HEK293 (cell line): ENCODE data around the gene HOXB7.

Experiments used
- CTCF ChIA-PET: fragments of 350-600 bp; formaldehyde crosslinking; extraction: SDS; loops from one replicate; lab custom pipeline; 2021; ENCODE audit warnings: antibody characterized with exemption; lab: Yijun Ruan, JAX
- POLR2A ChIA-PET: fragments of 300-600 bp; formaldehyde crosslinking; extraction: SDS; loops from one replicate; lab custom pipeline; 2020; ENCODE audit warnings: antibody characterized with exemption, inconsistent platforms; lab: Yijun Ruan, JAX
- H3K27ac ChIP-seq: fragments of 200-500 bp; sonication (Bioruptor generic); 2 replicates; pipeline ENCODE4 v1.5.1; 2014; ENCODE audit warnings: low read depth, low read length, control low read depth, inconsistent platforms; ENCODE audit errors: extremely low read depth
- H3K36me3 ChIP-seq, 2 experiments: fragments of 200-500 bp in 1 of 2; sonication (Bioruptor generic) in 1 of 2; 1 replicate in 1 of 2; 2 replicates in 1 of 2; pipeline ENCODE4 v1.5.1; 2014 to 2017; ENCODE audit warnings: inconsistent platforms in 2 of 2, low read length in 2 of 2; ENCODE audit not compliant: control insufficient read depth in 2 of 2, insufficient read depth in 1 of 2
- H3K4me1 ChIP-seq: fragments of 200-500 bp; sonication (Bioruptor generic); 2 replicates; pipeline ENCODE4 v1.5.1; 2014; ENCODE audit warnings: mild to moderate bottlenecking, low read length, inconsistent platforms; ENCODE audit not compliant: control insufficient read depth, insufficient read depth
- H3K4me3 ChIP-seq: 2 replicates; pipeline ENCODE4 v1.5.1; 2011; ENCODE audit warnings: low read depth, mild to moderate bottlenecking, control low read depth, low read length, moderate library complexity
- H3K9me3 ChIP-seq: fragments of 200-500 bp; sonication (Bioruptor generic); 2 replicates; pipeline ENCODE4 v1.5.1; 2014; ENCODE audit warnings: low read depth, low read length, inconsistent platforms; ENCODE audit not compliant: control insufficient read depth, insufficient read depth
- EGR2 ChIP-seq: fragments of 450-650 bp; formaldehyde crosslinking; IDR thresholded peaks from 2 replicates; pipeline ENCODE4 v1.5.1; 2016; ENCODE audit warnings: low read depth, missing biosample characterization, missing genetic modification characterization
- FEZF1 ChIP-seq: fragments of 450-650 bp; formaldehyde crosslinking; IDR thresholded peaks from 2 replicates; pipeline ENCODE4 v1.5.1; 2016; ENCODE audit warnings: missing biosample characterization, missing genetic modification characterization
- GLIS2 ChIP-seq: fragments of 450-650 bp; formaldehyde crosslinking; IDR thresholded peaks from 2 replicates; pipeline ENCODE4 v1.5.1; 2016; ENCODE audit warnings: missing biosample characterization, missing genetic modification characterization
- HOXA7 ChIP-seq: sonication (generic); formaldehyde crosslinking; IDR thresholded peaks from 2 replicates; pipeline ENCODE4 v1.8.1; 2022; ENCODE audit warnings: missing genetic modification reagents, borderline replicate concordance
- PATZ1 ChIP-seq: fragments of 450-650 bp; formaldehyde crosslinking; IDR thresholded peaks from 2 replicates; pipeline ENCODE4 v1.5.1; 2016; ENCODE audit warnings: missing biosample characterization, missing genetic modification characterization
- WT1 ChIP-seq: fragments of 450-650 bp; formaldehyde crosslinking; IDR thresholded peaks from 2 replicates; pipeline ENCODE4 v1.5.1; 2016; ENCODE audit warnings: missing biosample characterization, missing genetic modification characterization
- YY1 ChIP-seq: fragments of 450-650 bp; formaldehyde crosslinking; IDR thresholded peaks from 2 replicates; pipeline ENCODE4 v1.5.1; 2018; ENCODE audit warnings: missing biosample characterization, missing genetic modification characterization
- ZFHX2 ChIP-seq: fragments of 450-650 bp; formaldehyde crosslinking; conservative IDR thresholded peaks from 2 replicates; pipeline ENCODE4 v1.5.1; 2016; ENCODE audit warnings: missing biosample characterization, missing genetic modification characterization
- ZNF140 ChIP-seq: fragments of 450-650 bp; formaldehyde crosslinking; IDR thresholded peaks from 2 replicates; pipeline ENCODE4 v1.5.1; 2016; ENCODE audit warnings: missing biosample characterization, missing genetic modification characterization
- ZNF155 ChIP-seq: fragments of 450-650 bp; formaldehyde crosslinking; IDR thresholded peaks from 2 replicates; pipeline ENCODE4 v1.5.1; 2016; ENCODE audit warnings: missing biosample characterization, missing genetic modification characterization
- ZNF221 ChIP-seq: fragments of 450-650 bp; formaldehyde crosslinking; IDR thresholded peaks from 2 replicates; pipeline ENCODE4 v1.5.1; 2017; ENCODE audit warnings: missing biosample characterization, missing genetic modification characterization, borderline replicate concordance
- ZNF548 ChIP-seq: fragments of 450-650 bp; formaldehyde crosslinking; IDR thresholded peaks from 2 replicates; pipeline ENCODE4 v1.5.1; 2016; ENCODE audit warnings: missing biosample characterization, missing genetic modification characterization
- ZNF555 ChIP-seq: fragments of 450-650 bp; formaldehyde crosslinking; conservative IDR thresholded peaks from 2 replicates; pipeline ENCODE4 v1.5.1; 2017; ENCODE audit warnings: missing biosample characterization, mild to moderate bottlenecking, missing genetic modification characterization, inconsistent platforms
- ZNF596 ChIP-seq: fragments of 450-650 bp; IDR thresholded peaks from 2 replicates; pipeline ENCODE4 v1.5.0; 2018; ENCODE audit warnings: missing biosample characterization, mild to moderate bottlenecking, missing genetic modification characterization, moderate library complexity
- ZNF664 ChIP-seq: fragments of 450-650 bp; formaldehyde crosslinking; IDR thresholded peaks from 2 replicates; pipeline ENCODE4 v1.5.1; 2016; ENCODE audit warnings: missing biosample characterization, missing genetic modification characterization
- ZNF670 ChIP-seq: fragments of 450-650 bp; formaldehyde crosslinking; IDR thresholded peaks from 2 replicates; pipeline ENCODE4 v1.5.1; 2016; ENCODE audit warnings: missing biosample characterization, missing genetic modification characterization, low read depth
- ZNF677 ChIP-seq: fragments of 450-650 bp; IDR thresholded peaks from 2 replicates; pipeline ENCODE4 v1.5.0; 2018; ENCODE audit warnings: missing biosample characterization, mild to moderate bottlenecking, missing genetic modification characterization, moderate library complexity
- ZNF76 ChIP-seq: fragments of 450-650 bp; formaldehyde crosslinking; IDR thresholded peaks from 2 replicates; pipeline ENCODE4; 2016; ENCODE audit warnings: low read depth, missing biosample characterization, missing genetic modification characterization, borderline replicate concordance
- ZNF776 ChIP-seq: fragments of 450-650 bp; formaldehyde crosslinking; IDR thresholded peaks from 2 replicates; pipeline ENCODE4 v1.5.0; 2017; ENCODE audit warnings: missing biosample characterization, missing genetic modification characterization, borderline replicate concordance
- TF ChIP-seq, protein P1 (sequence below): fragments of 450-650 bp; formaldehyde crosslinking; IDR thresholded peaks from 2 replicates; pipeline ENCODE4 v1.5.1; 2016; ENCODE audit warnings: missing biosample characterization, missing genetic modification characterization
- TF ChIP-seq, protein P2 (sequence below): fragments of 450-650 bp; formaldehyde crosslinking; IDR thresholded peaks from 2 replicates; pipeline ENCODE4 v1.5.1; 2016; ENCODE audit warnings: missing biosample characterization, missing genetic modification characterization

Gene HOXB7

GRCh38 chr17:48569674-48570324, 41.0 kb downstream of the HOXB7 start:
- ChIA-PET CTCF (interaction anchor here (0.6 to 1.0 kb wide), 4 partner anchors 9 to 178 kb away, joined by 3 to 6 read pairs (median 3); no protein-coding TSS in a partner anchor), POLR2A (interaction anchor here (0.8 to 1.1 kb wide), 4 partner anchors 13 to 90 kb away, joined by 3 to 5 read pairs (median 4); no protein-coding TSS in a partner anchor)
- peaks cover 98% of the 10 kb centered on the region for H3K4me1 ChIP-seq
- H3K36me3 ChIP-seq, result peaks cover 8 to 53% of the 10 kb centered on the region in 2 experiments
- no peaks in the 10 kb centered on the region for H3K9me3 ChIP-seq
- no peak overlapping the region for H3K4me3 ChIP-seq
- H3K27ac ChIP-seq, result peak overlapping the region; percentile 93
- TF ChIP-seq, protein P1, sequence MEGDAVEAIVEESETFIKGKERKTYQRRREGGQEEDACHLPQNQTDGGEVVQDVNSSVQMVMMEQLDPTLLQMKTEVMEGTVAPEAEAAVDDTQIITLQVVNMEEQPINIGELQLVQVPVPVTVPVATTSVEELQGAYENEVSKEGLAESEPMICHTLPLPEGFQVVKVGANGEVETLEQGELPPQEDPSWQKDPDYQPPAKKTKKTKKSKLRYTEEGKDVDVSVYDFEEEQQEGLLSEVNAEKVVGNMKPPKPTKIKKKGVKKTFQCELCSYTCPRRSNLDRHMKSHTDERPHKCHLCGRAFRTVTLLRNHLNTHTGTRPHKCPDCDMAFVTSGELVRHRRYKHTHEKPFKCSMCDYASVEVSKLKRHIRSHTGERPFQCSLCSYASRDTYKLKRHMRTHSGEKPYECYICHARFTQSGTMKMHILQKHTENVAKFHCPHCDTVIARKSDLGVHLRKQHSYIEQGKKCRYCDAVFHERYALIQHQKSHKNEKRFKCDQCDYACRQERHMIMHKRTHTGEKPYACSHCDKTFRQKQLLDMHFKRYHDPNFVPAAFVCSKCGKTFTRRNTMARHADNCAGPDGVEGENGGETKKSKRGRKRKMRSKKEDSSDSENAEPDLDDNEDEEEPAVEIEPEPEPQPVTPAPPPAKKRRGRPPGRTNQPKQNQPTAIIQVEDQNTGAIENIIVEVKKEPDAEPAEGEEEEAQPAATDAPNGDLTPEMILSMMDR, result 0 out of 2 replicates have a peak, but pooled peaks have one; percentile 15
- TF ChIP-seq ZNF596 (tag by site-specific recombination) (0 out of 2 replicates have a peak, but pooled peaks have one; percentile 18), YY1 (no peak)
- TF ChIP-seq, all 188 proteins: peak for 2

DNA sequence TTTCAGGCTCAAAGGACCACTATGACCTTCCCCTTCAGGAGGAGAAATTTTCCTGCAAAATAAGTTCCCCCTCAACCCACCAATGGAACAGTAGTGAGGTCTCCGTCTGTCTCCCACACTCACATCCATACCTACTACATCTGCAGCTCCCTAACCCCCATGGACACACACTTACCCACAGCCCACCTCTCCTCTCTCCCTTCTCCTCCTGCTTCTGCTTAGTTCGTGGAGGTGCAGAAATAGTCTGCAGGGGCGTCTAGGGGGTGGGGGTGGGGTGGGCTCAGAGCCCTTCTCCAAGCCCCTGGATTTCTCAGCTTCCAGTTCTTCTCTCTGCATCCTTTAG, 41.6 kb downstream of the HOXB7 start:
- POLR2A ChIA-PET, result no interaction called here
- CTCF ChIA-PET, result interaction anchor here (0.6 to 0.8 kb wide), 2 partner anchors 10 to 303 kb away, joined by 3 read pairs; no protein-coding TSS in a partner anchor
- Histone ChIP-seq H3K4me1 (peaks cover 95% of the 10 kb centered on the region), H3K27ac (peak overlapping the region; percentile 57), H3K9me3 (no peaks in the 10 kb centered on the region), H3K36me3 (peaks cover 8 to 58% of the 10 kb centered on the region in 2 experiments), H3K4me3 (no peak overlapping the region)
- no peak for TF ChIP-seq ZNF555 (tag by site-specific recombination)
- peak; percentile 27; the same call in 1 of the 2 replicates for TF ChIP-seq ZFHX2
- peak; percentile 51 for TF ChIP-seq EGR2 (tag by site-specific recombination)
- 0 out of 2 replicates have a peak, but pooled peaks have one; percentile 8 for TF ChIP-seq ZNF76 (tag by site-specific recombination)
- TF ChIP-seq WT1 (tag by site-specific recombination), result 0 out of 2 replicates have a peak, but pooled peaks have one; percentile 2
- TF ChIP-seq GLIS2 (tag by site-specific recombination), result peak; percentile 25; the same call in 1 of the 2 replicates

DNA sequence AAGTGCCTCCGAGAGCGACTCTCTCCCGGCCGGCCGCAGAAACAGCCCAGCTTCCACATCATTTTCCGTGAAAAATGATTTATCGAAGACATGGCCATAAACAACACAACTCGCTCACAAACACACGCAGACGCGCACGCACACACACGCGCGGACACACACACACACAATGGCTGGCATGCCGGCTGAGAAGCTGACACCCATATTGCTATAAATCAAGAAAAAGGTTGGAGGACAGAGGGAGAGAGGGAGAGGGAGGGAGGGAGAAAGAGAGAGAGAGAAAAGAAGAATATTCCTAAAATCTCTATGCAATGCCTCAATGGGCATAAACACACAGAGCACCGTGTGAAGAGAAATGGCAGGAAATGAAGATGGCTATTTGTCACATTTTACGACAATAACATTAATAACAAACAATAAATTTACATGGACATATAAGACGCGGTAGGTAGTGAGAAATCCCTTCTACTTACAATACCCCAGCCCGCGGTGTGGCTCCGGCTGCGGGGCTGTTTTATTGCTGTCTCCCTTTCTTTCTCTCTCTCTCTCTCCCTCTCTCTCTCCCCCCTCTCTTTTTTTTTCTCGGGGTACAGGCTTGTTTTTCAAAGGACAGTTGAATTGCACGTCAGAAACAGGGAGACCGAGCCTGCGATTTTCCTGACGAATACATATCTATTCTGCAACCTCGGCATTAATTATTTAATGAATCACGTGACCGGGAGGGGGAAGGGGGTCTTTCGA, 42.1 kb downstream of the HOXB7 start:
- Histone ChIP-seq H3K9me3 (no peaks in the 10 kb centered on the region), H3K4me3 (no peak overlapping the region), H3K4me1 (peaks cover 92% of the 10 kb centered on the region), H3K36me3 (peaks cover 8 to 58% of the 10 kb centered on the region in 2 experiments), H3K27ac (peak overlapping the region; percentile 57)
- POLR2A ChIA-PET, result no interaction called here
- CTCF ChIA-PET, result interaction anchor here (0.6 to 1.5 kb wide), 3 partner anchors 11 to 302 kb away, joined by 3 to 5 read pairs (median 3); no protein-coding TSS in a partner anchor
- no peak for TF ChIP-seq ZNF677 (tag by site-specific recombination)
- TF ChIP-seq FEZF1, result peak; percentile 58
- TF ChIP-seq ZNF670 (tag by site-specific recombination), result no peak
- TF ChIP-seq, protein P2, sequence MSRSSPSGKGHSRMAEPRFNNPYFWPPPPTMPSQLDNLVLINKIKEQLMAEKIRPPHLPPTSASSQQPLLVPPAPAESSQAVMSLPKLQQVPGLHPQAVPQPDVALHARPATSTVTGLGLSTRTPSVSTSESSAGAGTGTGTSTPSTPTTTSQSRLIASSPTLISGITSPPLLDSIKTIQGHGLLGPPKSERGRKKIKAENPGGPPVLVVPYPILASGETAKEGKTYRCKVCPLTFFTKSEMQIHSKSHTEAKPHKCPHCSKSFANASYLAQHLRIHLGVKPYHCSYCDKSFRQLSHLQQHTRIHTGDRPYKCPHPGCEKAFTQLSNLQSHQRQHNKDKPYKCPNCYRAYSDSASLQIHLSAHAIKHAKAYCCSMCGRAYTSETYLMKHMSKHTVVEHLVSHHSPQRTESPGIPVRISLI (tag by site-specific recombination), result no peak
- peak; percentile 41; the same call in 1 of the 2 replicates for TF ChIP-seq PATZ1 (tag by site-specific recombination)
- TF ChIP-seq ZNF664 (tag by site-specific recombination), result no peak
- TF ChIP-seq HOXA7 (CRISPR knock-in tag), result no peak
- TF ChIP-seq ZNF221 (tag by site-specific recombination), result no peak
- TF ChIP-seq ZNF548, result no peak
- TF ChIP-seq ZNF776 (tag by site-specific recombination), result no peak
- TF ChIP-seq ZNF155, result no peak
- TF ChIP-seq ZNF140 (tag by site-specific recombination), result no peak
